Stimulated activated CD4-positive, alpha-beta T cell treated with anti-CD3 and anti-CD28 coated beads, Interleukin-12 subunit alpha, Interleukin-12 subunit beta, amount 100 ng/mL, for 4 hours (primary cell): ENCODE data around the gene C17orf113.
A peak's percentile ranks its signal among the peaks of the same experiment; 100 is the strongest.

Source experiments
- DNase-seq: peaks from one replicate; pipeline ENCODE4 v3.0.0-alpha.2; 2020

C17orf113 gene

DNA sequence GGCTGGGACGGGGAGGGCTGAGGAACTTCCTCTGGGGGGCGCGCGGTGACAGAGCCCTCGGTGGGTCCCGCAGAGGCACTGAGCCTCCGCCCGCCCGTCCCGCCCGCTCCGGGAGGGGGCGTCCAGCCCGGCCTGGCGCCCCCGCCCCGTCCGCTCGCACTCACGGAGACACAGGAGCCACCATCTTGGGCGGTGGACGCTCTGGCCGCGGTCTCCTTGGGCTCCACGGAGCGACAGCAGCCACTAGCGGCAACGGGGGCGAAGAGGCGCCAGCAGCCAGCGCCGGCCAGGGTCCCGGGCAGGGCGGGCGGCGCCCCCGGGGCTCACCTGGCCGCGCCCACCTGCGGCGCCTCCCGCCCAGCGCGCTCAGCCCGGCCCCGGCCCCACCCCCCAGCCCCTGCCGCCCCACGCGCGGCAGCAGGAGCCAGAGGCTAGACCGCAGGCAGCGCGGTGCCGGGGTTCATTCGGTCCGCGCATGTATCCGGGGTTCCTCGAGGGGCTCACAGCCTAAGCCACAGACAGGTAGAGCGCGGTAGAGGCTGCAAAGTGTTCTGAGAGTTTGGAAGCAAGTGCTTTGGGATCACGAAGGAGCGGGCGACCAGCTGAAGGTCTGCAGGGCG, at the start of gene C17orf113:
Gene C17orf113 (minus strand): TSS at position 209 of the 620 bp plus-strand sequence. CDS start 7,225 bp downstream, outside the sequence.
- peak; percentile 27 for DNase-seq

- no peak for DNase-seq
Observed at GRCh38 chr17:42098730-42099399, 48.5 kb upstream of the C17orf113 start.

DNA sequence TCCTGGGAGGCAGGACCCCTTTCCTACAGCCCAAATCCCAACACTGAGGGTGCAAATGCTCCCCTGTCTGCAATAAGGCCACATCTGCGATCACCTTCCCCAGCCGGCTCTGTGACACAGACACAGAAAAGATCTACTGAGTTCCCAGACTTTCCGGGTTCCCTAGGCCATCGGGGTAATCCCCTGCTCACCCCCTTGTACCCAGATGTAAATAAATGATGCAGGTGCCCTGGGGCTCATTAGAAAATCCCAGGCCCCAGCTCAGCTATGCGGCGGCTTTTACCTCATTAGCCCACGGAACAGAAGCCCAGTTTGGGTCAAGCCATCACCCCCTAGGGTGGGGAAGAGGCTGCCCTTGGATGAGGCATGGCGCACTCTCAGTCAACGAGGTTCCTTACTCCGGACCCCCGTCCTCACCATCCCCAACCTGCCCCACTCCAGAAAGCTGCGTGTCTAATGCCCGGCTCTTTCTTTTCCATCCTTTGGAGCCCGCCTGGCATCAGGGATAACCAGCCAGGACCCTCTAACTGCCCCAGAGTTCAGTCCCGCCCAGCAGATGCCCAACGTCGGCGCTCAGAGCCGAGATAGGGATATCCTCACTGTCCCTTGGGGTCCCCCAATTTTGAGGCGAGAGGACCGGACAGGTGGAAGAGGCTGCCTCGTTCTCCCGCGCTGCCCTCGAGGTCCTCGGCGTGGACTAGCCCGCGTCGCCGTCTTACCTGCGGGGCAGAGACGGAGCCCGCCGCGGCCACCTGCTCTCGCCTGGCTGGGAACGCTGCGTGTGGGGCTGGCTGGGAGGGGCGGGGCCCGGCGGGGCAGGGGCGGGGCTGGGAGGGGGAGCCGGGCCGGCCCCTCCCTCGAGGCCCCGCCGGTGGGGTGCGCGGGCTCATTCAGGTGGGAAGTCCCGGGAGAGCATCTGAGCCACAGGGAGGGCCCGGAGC, 47.6 kb upstream of the C17orf113 start, which contains the start of gene ZNF385C:
Gene ZNF385C (minus strand): TSS at position 783 of the 941 bp plus-strand sequence. CDS start 35,417 bp downstream, outside the sequence.
- peak; percentile 65 for DNase-seq

- DNase-seq: no peak
Observed at GRCh38 chr17:42096360-42097111, 46.1 kb upstream of the C17orf113 start.

DNA sequence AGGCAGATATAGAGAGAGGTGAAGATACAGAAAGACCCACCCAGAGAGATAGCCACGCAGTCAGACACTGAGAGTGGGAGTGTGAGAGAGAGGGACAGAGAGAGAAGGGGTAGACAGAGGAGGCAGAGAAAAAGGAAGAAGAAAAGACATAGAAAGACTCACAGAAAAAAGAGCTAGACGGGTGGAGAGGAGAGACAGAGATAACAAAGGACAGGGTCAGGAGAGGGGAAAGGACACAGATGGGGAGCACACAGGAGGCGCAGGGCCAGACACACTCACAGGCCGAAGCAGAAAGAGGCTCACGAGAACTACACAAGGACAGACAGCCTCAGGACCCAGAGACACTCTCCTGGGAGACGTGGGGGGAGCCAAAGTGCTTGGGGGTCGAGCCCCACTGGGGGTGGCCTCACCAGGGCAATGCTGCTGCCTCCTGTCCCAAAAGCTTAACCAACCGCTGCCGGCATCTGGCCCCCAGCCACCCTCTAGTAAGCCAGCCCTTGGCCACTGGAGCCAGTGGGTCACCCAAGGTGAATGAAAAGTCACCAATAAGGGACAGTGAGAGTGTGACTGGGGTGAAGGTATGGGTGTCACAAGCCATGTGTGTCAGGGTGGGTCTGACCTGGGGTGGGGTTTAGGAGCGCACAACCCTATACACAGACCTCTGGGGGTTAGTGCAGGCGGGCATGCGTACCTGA, 44.1 kb upstream of the C17orf113 start:
- DNase-seq: no peak

- DNase-seq: no peak
Observed at GRCh38 chr17:42092939-42093338, 42.5 kb upstream of the C17orf113 start.

- no peak for DNase-seq
Observed at GRCh38 chr17:42090964-42091790, 40.8 kb upstream of the C17orf113 start.

DNA sequence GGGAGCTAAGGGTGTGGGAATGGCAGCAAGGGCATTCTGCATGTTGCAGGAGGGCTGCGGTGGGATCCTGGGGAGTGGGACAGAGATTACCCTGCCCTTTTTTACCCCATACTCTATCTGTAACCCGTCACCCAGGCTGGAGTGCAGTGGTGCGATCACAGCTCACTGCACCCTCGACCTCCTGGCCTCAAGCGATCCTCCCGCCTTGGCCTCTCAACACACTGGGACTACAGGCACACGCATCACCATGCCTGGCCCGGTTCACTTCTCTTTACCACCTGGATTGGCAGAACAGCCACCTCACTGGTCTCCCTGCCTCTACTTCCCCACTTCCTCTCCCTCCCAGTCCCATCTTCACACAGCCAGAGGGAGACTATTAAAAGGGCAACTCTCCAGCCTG, 38.3 kb upstream of the C17orf113 start:
- DNase-seq: no peak

- no peak for DNase-seq
Observed at GRCh38 chr17:42087736-42088705, 37.6 kb upstream of the C17orf113 start.

GRCh38 chr17:42087042-42087701, 36.8 kb upstream of the C17orf113 start:
- DNase-seq: no peak

GRCh38 chr17:42081516-42082129, 31.2 kb upstream of the C17orf113 start:
- DNase-seq: no peak

DNA sequence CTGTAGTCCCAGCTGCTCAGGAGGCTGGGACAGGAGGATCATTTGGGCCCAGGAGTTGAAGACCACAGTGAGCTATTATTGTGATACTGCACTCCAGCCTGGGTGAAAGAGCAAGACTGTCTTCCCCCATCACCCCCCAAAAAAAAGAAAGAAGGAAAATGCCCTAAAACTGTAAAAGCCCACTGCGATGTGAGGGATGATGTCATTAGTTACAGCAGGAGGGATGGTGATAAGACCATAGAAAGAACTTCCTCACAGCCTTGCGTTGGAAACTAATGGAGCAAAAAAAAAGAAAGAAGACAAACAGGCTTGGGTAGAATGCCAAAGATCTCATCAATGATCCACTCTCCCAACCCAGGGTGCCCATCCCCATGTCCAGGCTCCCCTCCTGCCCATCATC, 29.1 kb upstream of the C17orf113 start:
- no peak for DNase-seq

DNA sequence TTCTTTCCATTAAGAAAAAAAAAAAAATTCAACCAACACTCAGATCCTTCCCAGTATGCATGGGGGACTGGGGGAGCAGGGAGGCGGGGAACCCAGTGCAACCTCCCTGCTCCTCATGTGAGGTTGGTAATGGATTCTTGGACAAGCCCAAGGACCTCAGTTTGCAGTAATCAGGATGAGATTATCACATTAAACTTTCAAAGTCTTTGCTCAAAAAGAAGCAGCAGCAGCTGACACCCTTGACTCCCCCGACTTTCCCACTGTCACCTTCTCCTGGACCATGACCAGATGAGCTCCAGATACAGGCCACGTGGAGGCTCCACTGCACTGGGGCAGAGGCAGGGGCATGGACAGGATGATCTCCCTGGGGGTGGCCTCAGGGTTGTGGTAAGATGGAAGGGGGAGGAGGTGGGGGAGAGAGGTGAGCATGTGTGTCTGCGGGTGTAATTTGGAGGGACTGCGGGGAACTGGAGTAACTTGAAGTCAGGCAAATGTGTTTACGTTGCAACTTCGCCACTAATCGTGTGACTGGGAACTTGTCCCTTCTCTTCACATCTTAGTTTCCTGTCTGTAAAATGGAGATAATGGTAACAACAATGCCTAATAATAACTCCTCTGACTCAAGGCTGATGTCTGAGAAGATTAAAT, 28.1 kb upstream of the C17orf113 start:
- no peak for DNase-seq

GRCh38 chr17:42077755-42078154, 27.4 kb upstream of the C17orf113 start:
- no peak for DNase-seq

DNA sequence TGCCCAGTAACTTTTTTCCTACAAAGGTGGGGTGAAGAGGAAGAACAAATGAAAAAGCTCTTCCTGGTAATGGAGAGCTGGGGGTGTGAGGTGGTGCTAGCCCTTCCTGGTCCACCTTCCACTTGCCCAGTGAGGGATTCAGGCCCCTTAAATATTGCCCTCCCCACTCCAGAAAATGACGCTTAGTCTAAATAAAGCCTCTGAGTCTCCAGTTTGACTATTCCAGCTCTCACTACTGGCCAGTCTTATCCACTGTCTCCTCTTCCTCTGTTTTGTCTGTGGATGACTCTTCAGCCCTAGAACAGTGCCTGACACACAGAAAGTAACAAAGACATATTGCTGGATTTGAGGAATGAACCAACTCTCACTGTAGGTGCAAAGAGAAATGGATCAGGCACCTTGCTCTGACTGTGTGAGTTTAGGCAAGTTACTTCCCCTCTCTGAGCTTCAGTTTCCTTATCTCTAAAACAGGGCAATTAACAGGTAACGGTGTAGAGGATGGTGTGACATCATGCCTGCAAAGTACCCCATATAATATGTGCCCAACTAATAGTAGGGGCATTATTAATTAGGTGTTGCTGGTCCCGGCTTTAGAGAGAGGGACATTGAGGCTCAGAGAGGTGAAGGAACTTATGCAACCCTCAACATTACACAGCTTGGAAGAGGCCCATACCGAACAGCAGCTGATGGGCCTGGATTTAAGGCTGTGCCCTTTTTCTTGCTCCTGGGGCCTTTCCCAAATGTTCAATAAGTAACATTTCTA, 26.6 kb upstream of the C17orf113 start:
- no peak for DNase-seq

DNA sequence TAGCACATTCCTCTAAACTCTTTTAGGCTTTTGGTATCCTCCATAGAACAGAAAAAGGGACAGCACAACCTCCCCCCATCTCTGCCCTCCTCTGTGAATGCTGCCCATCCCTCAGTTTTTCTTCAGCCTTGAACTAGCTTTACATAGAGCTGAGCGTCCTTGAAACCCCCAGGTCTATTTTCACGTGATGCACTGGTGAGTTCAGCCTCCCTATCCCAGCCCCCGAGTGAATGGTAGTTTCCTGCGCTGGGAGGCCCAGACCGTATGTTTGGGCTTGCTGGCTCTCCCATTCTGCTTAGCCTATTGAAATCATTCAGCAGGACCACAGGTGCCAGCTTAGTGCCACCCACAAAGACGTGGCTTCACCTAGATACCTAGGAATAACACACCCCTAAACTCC, 25.4 kb upstream of the C17orf113 start:
- no peak for DNase-seq
